ENCODE measurements around the gene GMPR.
"Not testable (repeated sequence)": the region's sequence is repeated elsewhere in the genome, so short reads cannot be mapped to it uniquely, and the experiment has no call there.

Gene GMPR

DNA sequence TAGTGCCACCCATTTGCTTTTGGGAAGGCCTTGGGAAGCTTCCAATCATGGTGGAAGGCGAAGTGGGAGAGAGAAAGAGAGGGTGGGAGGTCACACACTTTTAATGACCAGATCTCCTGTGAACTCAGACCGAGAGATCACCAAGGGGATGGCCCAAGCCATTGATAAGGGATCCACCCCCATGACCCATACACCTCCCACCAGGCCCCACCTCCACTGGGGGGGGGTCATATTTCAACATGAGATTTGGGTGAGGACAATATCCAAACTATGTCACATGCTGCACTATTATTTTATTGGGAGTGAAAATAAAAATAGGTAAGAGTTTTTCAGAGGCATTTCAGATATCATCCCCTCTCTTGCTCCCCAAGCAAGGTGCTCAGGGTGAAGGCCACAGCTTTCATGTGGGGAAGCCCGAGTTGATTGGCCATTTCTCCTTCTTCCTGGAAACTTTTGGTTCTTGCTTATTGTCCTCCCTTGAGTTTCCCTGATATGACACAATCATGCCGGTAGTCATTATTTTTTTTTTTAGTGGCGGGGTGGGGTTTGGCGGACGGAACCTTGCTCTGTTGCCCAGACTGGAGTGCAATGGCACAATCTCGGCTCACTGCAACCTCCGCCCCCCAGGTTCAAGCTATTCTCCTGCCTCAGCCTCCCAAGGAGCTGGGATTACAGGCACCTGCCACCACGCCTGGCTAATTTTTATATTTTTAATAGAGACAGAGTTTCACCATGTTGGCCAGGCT, 15.2 kb downstream of the GMPR start:
- in situ Hi-C loops (cut with HindIII; ENCODE audit: low sequenced_read_pairs): no loop called here
- TF ChIP-seq, protein P1, sequence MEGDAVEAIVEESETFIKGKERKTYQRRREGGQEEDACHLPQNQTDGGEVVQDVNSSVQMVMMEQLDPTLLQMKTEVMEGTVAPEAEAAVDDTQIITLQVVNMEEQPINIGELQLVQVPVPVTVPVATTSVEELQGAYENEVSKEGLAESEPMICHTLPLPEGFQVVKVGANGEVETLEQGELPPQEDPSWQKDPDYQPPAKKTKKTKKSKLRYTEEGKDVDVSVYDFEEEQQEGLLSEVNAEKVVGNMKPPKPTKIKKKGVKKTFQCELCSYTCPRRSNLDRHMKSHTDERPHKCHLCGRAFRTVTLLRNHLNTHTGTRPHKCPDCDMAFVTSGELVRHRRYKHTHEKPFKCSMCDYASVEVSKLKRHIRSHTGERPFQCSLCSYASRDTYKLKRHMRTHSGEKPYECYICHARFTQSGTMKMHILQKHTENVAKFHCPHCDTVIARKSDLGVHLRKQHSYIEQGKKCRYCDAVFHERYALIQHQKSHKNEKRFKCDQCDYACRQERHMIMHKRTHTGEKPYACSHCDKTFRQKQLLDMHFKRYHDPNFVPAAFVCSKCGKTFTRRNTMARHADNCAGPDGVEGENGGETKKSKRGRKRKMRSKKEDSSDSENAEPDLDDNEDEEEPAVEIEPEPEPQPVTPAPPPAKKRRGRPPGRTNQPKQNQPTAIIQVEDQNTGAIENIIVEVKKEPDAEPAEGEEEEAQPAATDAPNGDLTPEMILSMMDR (IDR thresholded peaks at IDR 0.05; ENCODE audit: low read depth, low read length): no peak
- no peak for DNase-seq (ENCODE audit: low read depth, low spot score)
- no peak overlapping the region for H3K4me3 ChIP-seq (ENCODE audit: low read depth, low read length)

DNA sequence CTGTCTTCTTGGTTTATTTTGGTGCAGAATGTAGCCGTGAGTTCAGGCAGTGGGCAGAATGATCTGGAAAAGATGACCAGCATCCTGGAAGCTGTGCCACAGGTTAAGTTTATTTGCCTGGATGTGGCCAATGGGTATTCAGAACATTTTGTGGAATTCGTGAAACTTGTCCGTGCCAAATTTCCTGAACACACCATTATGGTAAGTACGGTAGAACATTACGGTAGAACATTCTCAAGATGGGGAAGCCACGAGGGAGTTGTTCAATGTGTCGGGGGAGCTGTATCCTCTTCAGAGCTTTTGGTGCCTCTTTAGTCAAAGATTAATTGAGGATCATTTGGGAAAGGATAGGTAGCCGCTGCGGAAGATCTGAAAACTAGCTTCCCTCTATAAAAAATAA, 16.1 kb downstream of the GMPR start:
- in situ Hi-C loops (cut with HindIII; ENCODE audit: low sequenced_read_pairs): no loop called here
- TF ChIP-seq, protein P1 (IDR thresholded peaks at IDR 0.05; ENCODE audit: low read depth, low read length): no peak
- H3K4me3 ChIP-seq (ENCODE audit: low read depth, low read length): no peak overlapping the region
- DNase-seq (ENCODE audit: low read depth, low spot score): no peak

DNA sequence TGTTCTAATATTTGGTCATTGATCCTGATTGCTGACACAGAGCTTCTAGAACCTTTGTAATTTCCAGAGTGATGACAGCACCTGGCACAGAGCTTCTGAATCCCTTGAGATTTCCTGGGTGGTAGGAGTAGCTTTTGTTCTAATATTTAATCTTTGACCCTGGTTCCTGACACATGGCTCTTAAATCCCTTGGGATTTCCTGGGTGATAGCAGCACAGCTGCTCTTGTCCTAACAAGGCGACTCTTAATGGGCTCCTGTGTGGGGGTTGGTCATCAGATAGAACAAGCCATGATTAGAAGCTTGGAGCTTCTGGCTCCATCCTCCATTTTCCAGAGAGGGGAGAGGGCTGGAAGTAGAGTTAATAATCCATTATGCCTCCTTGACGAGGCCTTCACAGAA, 18.4 kb downstream of the GMPR start:
- TF ChIP-seq, protein P1 (IDR thresholded peaks at IDR 0.05; ENCODE audit: low read depth, low read length): no peak
- in situ Hi-C loops (cut with HindIII; ENCODE audit: low sequenced_read_pairs): no loop called here
- H3K4me3 ChIP-seq (ENCODE audit: low read depth, low read length): no peak overlapping the region
- DNase-seq (ENCODE audit: low read depth, low spot score): no peak

DNA sequence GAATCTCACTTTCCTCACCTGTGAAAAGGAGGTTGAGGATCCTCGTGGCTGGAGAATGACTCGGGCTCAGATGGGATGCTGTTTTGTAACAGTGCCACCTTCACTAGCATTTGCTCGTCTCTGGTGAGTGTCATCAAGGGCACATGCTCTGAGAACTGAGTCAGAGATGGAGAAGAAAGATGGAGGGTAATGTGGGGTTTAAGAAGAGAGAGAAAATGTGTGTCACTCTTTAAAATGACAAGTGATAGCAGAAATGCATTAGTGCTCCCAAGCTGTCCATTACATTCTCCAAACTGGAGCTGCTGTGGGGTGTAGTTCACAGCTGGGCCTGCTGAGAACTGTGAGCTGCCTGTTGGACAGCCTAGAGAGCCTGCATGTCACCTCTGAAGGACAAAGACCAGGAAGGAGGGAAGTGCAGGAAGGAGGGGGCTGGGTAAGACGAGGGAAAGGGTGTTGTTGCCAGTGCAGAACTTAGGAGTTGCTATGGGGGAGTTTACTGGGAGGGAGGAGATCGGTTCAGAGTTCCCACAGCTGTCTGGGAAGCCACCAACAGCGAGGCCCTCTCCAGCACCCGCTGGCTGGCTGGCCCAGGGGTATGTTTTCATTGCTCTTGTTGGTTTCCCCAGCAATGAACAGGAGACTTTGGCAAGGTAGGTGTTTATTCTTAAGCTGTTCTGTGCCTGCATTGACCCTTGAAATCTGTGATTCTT, 19.8 kb downstream of the GMPR start:
- TF ChIP-seq, protein P1 (IDR thresholded peaks at IDR 0.05; ENCODE audit: low read depth, low read length): no peak
- in situ Hi-C loops (cut with HindIII; ENCODE audit: low sequenced_read_pairs): no loop called here
- DNase-seq (ENCODE audit: low read depth, low spot score): peak; percentile 60
- H3K4me3 ChIP-seq (ENCODE audit: low read depth, low read length): no peak overlapping the region

DNA sequence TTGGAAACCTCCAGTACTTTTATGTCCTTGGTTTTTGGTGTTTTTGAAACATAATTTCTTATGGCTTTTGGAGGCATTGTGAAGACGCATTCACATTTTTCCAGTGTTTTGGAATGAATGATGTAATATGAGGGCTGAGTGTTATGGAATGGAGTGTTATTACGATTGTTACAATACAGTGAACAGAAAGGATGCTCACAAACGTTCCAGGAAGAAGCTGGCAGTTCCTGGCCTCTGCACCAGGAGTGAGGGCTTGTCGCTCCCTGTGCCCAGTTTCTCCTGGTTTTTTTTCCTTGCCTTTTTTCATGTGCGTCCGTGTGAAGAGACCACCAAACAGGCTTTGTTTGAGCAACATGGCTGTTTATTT, 20.3 kb downstream of the GMPR start:
- in situ Hi-C loops (cut with HindIII; ENCODE audit: low sequenced_read_pairs): no loop called here
- TF ChIP-seq, protein P1 (IDR thresholded peaks at IDR 0.05; ENCODE audit: low read depth, low read length): no peak
- H3K4me3 ChIP-seq (ENCODE audit: low read depth, low read length): no peak overlapping the region
- no peak for DNase-seq (ENCODE audit: low read depth, low spot score)

DNA sequence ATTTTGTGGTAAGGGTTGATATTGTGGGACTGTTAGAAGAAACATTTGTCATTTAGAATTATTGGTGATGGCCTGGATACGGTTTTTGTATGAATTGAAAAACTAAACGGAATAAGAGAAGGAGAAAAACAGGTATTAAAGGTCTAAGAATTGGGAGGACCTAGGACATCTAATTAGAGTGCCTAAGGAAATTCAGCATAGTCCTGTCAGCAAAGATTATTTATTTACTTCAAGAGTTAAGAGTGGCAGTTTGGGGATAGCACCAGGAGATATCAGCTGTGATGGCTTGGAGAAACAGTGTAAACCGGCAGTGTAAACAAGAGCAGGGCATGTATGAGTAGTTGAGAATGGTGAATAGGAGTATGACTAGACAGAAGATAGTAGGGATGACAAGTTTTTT, 21.2 kb downstream of the GMPR start:
- in situ Hi-C loops (cut with HindIII; ENCODE audit: low sequenced_read_pairs); DNase-seq (ENCODE audit: low read depth, low spot score); H3K4me3 ChIP-seq (ENCODE audit: low read depth, low read length): not testable (repeated sequence)

DNA sequence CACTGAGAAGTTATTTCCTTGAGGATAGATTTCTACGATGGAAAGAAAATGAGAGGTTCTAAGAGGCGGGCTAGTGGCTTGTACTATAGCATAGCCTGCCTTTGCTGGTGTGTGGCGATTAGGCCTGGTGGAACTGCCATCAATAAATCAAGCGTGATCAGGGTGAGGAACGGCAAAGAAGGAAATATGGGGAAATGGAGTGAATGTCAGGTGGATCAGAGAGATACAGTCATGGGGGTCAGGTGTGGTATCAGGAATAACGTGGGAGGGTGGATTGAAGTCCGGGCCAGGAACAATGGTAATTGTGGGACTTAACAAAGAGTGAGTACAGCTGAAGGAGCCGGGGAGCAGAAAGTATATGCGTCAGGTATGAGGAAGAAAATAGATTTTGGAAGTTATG, 22.2 kb downstream of the GMPR start:
- DNase-seq (ENCODE audit: low read depth, low spot score); in situ Hi-C loops (cut with HindIII; ENCODE audit: low sequenced_read_pairs); H3K4me3 ChIP-seq (ENCODE audit: low read depth, low read length): not testable (repeated sequence)

DNA sequence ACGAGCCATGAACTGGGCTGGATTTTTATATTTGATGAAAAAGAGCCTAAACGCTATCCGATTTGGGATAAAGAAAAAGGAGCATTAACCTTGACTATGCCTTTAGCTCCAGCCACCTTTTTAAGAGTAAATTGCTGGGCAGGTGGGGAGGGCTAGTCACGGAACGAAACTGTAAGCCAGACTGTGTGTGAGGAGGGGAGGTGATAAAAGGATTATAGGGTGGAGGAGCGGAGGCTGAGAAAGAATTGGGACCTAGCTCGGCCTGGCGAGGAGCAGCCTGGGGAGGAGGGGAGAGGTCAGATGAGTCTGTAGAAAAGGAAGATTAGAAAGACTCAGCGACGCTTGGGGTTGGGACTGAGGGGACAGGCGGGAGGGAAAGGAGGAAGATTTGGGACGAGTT, 24.4 kb downstream of the GMPR start:
- in situ Hi-C loops (cut with HindIII; ENCODE audit: low sequenced_read_pairs); DNase-seq (ENCODE audit: low read depth, low spot score); H3K4me3 ChIP-seq (ENCODE audit: low read depth, low read length): not testable (repeated sequence)

DNA sequence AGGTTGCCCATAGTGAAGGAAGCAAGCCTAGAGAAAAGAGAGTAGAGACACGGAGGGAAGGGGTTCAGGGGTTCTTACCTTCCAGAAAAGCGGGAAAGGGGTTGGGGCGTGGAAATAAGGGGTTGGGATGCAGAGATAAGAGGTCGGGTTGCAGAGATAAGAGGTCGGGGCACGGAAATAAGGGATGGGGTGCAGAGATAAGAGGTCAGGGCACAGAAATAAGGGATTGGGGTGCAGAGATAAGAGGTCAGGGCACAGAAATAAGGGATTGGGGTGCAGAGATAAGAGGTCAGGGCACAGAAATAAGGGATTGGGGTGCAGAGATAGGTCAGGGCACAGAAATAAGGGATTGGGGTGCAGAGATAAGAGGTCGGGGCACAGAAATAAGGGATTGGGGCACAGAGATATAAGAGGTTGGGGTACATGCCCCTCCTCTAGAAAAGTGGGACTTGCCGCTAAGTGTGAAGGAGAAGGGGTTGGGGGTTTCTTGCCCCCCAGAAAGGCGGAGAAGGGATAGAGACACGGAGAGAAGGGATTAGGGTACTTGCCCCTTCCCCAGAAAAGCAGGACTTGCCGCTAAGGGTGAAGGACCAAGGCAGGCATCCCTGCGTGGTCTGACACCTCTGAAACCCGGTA, 25.2 kb downstream of the GMPR start:
- H3K4me3 ChIP-seq (ENCODE audit: low read depth, low read length); DNase-seq (ENCODE audit: low read depth, low spot score); in situ Hi-C loops (cut with HindIII; ENCODE audit: low sequenced_read_pairs): not testable (repeated sequence)

Measured in astrocyte of the spinal cord (primary cell).